GM10266 (cell line): ENCODE data around the gene GDPGP1.
A peak's percentile ranks its signal among the peaks of the same experiment; 100 is the strongest.

ENCODE experiments used
- DNase-seq: peaks from one replicate; pipeline ENCODE4 v3.0.0; 2012; ENCODE audit errors: extremely low spot score
- TF ChIP-seq, protein P1 (sequence below): IDR thresholded peaks from 2 replicates; pipeline ENCODE4 v1.5.1; 2012; ENCODE audit warnings: mild to moderate bottlenecking, low read depth; ENCODE audit not compliant: control insufficient read depth, insufficient read depth; ENCODE audit errors: missing control alignments

Gene GDPGP1

DNA sequence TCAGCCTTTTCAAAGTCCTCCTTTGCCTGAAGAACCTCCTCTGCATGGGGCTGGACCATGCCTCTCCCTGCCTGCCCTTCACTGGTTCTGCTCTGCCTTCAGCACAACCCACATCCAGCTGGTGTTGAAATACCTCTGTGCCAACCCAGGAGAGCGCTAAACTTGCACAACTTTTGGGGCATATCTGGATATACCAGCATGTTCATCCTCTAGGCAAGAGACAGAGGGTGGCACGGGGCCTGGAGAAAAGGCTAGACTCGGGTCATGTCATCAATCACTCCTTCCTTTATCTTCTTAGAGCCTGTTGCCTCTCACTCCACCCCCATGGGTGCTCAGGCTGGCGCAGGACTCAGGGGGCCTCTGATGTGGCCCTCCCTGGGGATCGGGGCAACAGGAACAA, 28.1 kb upstream of the GDPGP1 start:
- DNase-seq, result no peak

DNA sequence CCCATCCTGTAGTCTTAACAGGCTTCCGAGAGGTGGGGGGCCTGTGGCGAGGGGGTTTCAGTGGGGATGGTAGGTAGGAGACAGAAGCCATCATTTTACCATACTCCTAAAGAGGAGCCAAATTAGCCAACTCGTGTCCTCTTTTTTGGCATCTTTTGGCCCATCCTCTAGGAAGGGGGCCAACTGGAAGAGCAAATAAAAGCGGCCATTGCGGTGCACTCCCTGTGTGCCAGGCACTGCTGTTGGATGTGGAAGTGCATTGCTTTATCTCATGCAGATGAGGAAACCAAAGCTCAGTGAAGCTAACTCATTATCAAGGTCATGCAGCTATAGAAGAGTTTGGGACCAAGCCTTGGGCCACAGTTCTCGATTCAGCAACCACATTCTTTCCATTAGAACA, 26.8 kb upstream of the GDPGP1 start:
- DNase-seq, result no peak
- TF ChIP-seq, protein P1, sequence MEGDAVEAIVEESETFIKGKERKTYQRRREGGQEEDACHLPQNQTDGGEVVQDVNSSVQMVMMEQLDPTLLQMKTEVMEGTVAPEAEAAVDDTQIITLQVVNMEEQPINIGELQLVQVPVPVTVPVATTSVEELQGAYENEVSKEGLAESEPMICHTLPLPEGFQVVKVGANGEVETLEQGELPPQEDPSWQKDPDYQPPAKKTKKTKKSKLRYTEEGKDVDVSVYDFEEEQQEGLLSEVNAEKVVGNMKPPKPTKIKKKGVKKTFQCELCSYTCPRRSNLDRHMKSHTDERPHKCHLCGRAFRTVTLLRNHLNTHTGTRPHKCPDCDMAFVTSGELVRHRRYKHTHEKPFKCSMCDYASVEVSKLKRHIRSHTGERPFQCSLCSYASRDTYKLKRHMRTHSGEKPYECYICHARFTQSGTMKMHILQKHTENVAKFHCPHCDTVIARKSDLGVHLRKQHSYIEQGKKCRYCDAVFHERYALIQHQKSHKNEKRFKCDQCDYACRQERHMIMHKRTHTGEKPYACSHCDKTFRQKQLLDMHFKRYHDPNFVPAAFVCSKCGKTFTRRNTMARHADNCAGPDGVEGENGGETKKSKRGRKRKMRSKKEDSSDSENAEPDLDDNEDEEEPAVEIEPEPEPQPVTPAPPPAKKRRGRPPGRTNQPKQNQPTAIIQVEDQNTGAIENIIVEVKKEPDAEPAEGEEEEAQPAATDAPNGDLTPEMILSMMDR, result no peak

More for the DNA sequence above, 28.1 kb upstream of the GDPGP1 start:
- TF ChIP-seq, protein P1, result no peak

DNA sequence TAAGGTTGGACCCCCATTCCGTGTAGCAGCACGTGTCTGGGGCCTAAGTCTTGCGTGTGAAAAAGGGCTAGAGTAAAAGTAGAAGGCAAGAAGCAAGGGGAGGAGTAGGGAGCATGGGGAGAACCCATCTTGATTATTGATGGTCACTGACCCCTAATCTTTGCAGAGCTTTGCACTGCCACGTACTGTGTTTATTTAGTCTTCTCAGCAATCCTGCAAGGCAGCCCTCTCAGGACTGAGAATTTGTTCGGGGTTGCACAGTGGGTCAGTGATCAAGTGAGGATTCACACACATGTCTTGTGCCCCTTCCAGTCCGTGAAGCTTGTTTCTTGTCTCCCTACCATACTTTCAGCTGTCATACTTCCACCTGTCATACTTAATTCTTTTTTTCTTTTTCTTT, 25.7 kb upstream of the GDPGP1 start:
- TF ChIP-seq, protein P1, result no peak
- DNase-seq, result no peak

DNA sequence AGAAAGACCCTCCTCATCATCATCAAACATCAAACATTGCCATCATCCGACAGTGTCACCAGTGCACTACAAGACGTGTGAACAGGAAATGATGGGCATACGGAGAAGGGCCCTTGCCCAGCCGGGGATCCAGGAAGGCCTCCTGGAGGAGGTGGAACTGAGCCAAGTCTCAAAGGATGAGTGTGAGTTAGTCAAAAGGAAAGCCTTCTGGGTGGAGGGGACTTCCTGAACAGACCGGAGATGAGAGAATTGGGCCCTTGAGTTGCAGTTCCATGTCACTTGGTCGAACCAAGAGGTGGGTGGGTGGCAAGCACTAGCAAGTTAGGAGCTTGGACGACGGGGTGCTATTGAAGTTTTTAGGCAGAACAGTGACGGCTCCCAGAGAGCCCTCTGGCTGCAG, 24.4 kb upstream of the GDPGP1 start:
- DNase-seq, result peak; percentile 73
- TF ChIP-seq, protein P1, result no peak

DNA sequence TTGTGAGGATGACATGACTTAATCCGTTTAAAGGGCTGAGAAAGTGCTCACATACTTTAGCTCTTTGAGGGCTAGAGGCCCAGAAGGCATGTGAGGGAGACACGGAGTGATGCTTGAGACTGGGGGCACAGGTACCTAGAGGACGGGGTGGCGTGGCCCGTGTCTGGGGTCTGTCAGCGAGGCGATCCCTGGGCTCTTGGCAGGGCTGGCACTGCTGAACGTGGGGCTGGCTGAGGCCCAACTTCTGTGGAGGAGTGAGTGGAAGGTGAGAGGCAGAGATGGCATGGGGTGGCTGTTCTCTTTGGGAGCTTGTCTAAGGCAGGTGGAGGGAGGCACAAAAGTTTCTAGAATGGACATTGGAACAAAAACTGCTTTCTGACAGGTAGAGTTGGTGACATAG, 23.4 kb upstream of the GDPGP1 start:
- DNase-seq, result no peak
- TF ChIP-seq, protein P1, result no peak

DNA sequence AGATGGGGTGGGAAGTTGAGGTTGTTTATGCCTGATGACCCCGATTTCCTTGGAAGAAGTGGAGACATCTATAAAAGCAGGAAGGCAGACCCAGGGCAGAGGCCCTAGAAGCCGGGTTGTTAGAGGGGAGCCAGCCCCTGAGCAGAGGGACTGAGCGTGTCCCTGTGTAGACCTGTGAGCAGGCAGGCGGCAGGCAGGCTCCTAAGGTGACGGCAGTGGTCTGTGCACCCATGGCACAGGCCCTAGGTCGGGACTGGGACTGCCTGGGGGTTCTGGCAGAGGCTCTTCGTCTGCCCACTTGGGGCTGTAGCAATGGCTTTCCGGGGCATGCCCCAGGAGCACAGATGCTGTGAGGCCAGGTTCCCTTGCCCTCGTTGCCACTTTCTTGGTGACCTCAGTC, 23.0 kb upstream of the GDPGP1 start:
- TF ChIP-seq, protein P1, result no peak
- no peak for DNase-seq

DNA sequence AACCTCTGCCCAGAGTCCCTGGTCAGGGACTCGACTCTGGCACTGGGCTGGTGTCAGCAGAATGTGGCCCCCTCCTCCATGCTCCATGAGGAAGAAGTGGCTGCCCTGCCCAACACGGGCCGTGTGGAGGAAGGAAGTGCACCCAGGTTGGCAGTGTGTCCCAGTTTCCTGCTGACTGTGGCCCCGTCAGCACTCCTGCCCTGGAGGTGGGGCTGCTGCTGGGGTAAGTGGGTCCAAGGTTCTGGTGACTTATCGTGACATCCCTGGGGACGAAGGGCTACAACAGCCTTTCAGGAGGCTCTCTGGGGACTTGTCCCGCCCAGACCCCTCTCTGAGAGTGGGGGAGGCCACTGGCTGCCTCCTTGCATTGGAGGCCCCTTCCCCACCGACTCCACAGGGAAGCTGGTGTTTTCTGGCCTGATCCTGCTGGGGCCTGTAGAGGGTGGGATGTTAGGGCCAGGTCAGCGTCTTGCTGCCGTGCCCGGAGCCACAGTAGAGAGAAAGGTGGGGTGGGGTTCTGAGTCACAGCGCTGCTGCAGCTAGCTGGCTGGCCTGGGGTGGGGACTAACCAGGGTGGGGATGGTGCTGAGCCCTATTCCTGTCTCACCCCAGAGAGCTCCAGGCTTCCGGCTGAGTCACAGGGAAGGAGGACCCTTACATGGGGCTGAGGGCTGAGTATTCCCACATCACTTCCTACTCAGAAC, 22.4 kb upstream of the GDPGP1 start:
- no peak for DNase-seq
- TF ChIP-seq, protein P1, result no peak
